CD4-positive, alpha-beta T cell treated with Interleukin-21 for 1 hour (primary cell): ENCODE data around the gene CRELD2.

Source experiments
- DNase-seq: peaks from one replicate; pipeline ENCODE4 v3.0.0-alpha.2; 2020

The CRELD2 gene

DNA sequence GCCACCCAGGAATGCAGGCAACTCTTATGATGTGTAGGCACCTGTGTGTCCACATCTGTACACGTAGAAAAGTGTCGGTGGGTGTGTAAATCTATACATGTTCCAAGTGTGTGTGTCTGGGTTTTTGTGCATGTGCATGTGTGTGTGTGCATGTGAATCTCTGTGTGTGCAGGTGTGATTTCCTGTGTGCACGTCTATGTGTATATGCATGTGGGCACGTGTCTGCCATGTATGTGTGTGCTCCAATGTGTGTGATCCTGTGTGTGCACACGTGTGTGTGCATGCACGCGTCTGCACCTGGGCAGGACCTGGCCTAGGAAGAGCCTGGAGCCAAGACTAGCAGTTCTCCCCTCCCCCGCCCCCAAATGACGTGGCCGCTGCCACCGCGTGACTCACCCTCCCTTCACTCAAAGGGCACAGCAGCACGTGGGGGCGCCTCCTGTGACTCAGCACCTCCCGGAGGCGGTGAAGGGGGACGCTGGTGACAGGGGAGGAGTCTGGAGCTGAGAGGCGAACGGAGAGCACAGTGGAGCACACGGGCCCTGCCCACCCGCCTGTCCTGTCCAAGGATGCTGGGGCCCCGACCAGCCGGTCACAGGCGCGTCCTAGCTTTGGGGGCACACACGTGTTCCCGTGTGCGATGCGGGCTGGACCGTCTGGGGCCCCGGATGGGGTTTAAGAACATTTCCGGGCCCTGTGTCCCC is 52.2 kb downstream of the CRELD2 start:
- peak; percentile 94 for DNase-seq

- DNase-seq = no peak
These were observed 53.1 kb downstream of the CRELD2 start for GRCh38 chr22:49971232-49972162.

- no peak for DNase-seq
These were observed 54.0 kb downstream of the CRELD2 start for GRCh38 chr22:49972163-49973017.

DNA sequence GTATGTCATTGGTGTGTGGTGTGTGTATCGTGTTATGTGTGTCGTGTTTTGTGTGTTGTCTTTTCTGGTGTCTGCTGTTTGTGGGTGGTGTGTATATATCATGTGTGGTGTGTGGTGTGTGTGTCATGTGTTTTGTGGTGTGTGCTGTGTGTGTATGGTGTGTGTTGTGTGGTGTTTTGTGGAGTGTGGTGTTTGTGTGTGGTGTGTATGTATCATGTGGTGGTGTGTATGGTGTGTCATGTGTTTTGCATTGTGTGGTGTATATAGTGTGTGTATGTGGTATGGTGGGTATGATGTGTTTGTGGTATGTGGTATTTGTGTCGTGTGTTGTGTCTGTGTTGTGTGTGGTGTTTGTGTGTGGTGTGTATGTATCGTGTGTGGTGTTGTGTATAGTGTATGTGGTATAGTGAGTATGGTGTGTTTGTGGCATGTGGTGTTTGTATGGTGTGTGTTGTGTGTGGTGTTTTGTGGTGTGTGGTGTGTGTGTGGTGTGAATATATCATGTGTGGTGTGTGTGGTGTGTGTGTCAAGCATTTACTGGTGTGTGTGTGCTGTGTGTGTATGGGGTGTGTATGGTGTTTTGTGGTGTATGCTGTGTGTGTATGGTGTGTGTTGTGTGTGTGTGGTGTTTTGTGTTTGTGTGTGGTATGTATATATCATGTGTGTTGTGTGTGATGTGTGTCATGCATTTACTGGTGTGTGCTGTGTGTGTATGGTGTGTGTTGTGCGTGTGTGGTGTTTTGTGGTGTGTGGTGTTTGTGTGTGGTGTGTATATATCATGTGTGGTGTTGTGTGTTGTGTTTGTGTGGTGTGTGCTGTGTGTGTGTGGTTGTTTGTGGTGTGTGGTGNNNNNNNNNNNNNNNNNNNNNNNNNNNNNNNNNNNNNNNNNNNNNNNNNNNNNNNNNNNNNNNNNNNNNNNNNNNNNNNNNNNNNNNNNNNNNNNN is 54.9 kb downstream of the CRELD2 start:
- DNase-seq = peak; percentile 17

DNA sequence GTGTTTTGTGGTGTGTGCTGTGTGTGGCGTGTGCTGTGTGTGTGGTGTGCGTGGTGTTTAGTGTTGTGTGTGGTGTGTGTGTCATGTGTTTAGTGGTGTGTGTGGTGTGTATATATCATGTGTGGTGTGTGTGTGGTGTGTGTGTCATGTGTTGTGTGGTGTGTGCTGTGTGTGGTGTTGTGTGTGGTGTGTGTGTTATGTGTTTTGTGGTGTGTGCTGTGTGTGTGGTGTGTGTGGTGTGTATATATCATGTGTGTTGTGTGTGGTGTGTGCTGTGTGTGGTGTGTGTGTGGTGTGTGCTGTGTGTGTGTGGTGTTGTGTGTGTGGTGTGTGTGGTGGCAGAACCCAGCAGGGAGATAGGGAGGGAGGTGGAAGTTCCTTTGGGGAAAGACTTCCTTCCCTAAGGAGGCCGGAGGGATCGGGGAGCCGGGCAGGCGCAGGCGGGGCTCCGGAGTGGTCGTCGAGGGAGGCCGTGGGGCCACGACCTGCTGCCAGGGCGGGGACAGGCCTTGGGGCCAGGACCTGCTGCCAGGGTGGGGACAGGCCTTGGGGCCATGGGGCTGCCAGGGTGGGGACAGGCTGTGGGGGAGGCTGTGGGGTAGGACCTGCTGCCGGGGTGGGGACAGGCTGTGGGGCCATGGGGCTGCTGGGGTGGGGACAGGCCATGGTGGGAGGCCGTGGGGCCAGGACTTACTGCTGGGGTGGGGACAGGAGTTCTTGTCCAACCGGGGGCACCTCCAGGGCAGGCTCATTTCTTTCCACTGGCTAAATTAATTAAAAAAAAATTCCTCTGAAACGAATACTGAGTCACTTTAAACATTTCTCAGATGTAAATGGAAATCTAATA is 57.3 kb downstream of the CRELD2 start:
- DNase-seq = peak; percentile 39

- peak; percentile 78 for DNase-seq
These were observed 58.2 kb downstream of the CRELD2 start for GRCh38 chr22:49976439-49977175.
